Natural killer cell treated with Interleukin-12 subunit alpha and Interleukin-12 subunit beta and Interleukin-15 and Interleukin-18, amount 100 ng/mL, for 72 hours (primary cell): Measurements from ENCODE around the gene ZNF552. TPM values are rescaled to one million over a fixed set of nuclear protein-coding genes. Genes with fewer than 3 reads are reported as not detected.
A peak's percentile ranks its signal among the peaks of the same experiment; 100 is the strongest.
"Not testable (repeated sequence)": the region's sequence is repeated elsewhere in the genome, so short reads cannot be mapped to it uniquely, and the experiment has no call there.

ENCODE experiments used
- ATAC-seq, 2 donors: fragments of 150-1000 bp; cut with Tn5 transposase in 1 of 2; sonication (Bioruptor Pico), chemical (Tn5 transposase) in 1 of 2; 2 replicates each; pipeline ENCODE4 v1.10.0; 2021
- DNase-seq: peaks from one replicate; pipeline ENCODE4 v3.0.0; 2022; ENCODE audit warnings: low spot score
- H3K27ac Mint-ChIP-seq, 2 donors: 1 replicate in 1 of 2; 2 replicates in 1 of 2; pipeline ENCODE4 v1.8.0; 2022; ENCODE audit warnings: mixed read lengths in 2 of 2, mild to moderate bottlenecking in 1 of 2, moderate library complexity in 1 of 2
- H3K27me3 Mint-ChIP-seq, 2 donors: 1 replicate in 1 of 2; 2 replicates in 1 of 2; pipeline ENCODE4 v1.8.0; 2022; ENCODE audit warnings: mixed read lengths in 2 of 2
- H3K36me3 Mint-ChIP-seq: one replicate; pipeline ENCODE4 v1.8.0; 2022; ENCODE audit warnings: mixed read lengths
- H3K4me1 Mint-ChIP-seq, 2 donors: 1 replicate in 1 of 2; 2 replicates in 1 of 2; pipeline ENCODE4 v1.8.0; 2022; ENCODE audit warnings: low read depth in 2 of 2, mixed read lengths in 2 of 2, mild to moderate bottlenecking in 1 of 2
- H3K4me3 Mint-ChIP-seq: one replicate; pipeline ENCODE4 v1.8.0; 2022; ENCODE audit warnings: mixed read lengths
- H3K9me3 Mint-ChIP-seq: 2 replicates; pipeline ENCODE4 v1.8.0; 2022; ENCODE audit warnings: mixed read lengths
- total RNA-seq, 2 donors: library from RNA; stranded (reverse); gene quantifications; one replicate each; pipeline ENCODE4 v1.2.3, GENCODE V29; 2022

ZNF552 gene
- total RNA-seq, 2 donors from 2014 or later, result 6.8 to 10.9 TPM

- not testable (repeated sequence) for H3K36me3 Mint-ChIP-seq, DNase-seq, ATAC-seq, H3K27me3 Mint-ChIP-seq, H3K9me3 Mint-ChIP-seq
- Mint-ChIP-seq H3K4me3 (peak overlapping the region; percentile 26), H3K27ac (peak overlapping the region; percentile 11 to 59), H3K4me1 (peaks cover 29 to 39% of the 10 kb centered on the region in 2 donors)
Observed at GRCh38 chr19:57812975-57813820, 1.5 kb downstream of the ZNF552 start.

GRCh38 chr19:57812226-57812625 lies 2.5 kb downstream of the ZNF552 start:
- peaks cover 29 to 39% of the 10 kb centered on the region in 2 donors for H3K4me1 Mint-ChIP-seq
- peaks cover 15% of the 10 kb centered on the region for H3K36me3 Mint-ChIP-seq
- H3K27me3 Mint-ChIP-seq, result no peaks in the 10 kb centered on the region
- DNase-seq (no peak), ATAC-seq (no peak)
- H3K9me3 Mint-ChIP-seq, result no peaks in the 10 kb centered on the region
- peak overlapping the region in 1 of 2 donors; percentile 11 for H3K27ac Mint-ChIP-seq
- H3K4me3 Mint-ChIP-seq, result peak overlapping the region; percentile 11

GRCh38 chr19:57810410-57811295 lies 4.1 kb downstream of the ZNF552 start:
- H3K27me3 Mint-ChIP-seq, H3K4me3 Mint-ChIP-seq, ATAC-seq, H3K9me3 Mint-ChIP-seq, DNase-seq, H3K27ac Mint-ChIP-seq: not testable (repeated sequence)
- H3K36me3 Mint-ChIP-seq, result peaks cover 20% of the 10 kb centered on the region
- H3K4me1 Mint-ChIP-seq, result peaks cover 29 to 39% of the 10 kb centered on the region in 2 donors

- Mint-ChIP-seq H3K27me3 (no peaks in the 10 kb centered on the region), H3K9me3 (no peaks in the 10 kb centered on the region), H3K36me3 (peaks cover 20% of the 10 kb centered on the region), H3K4me1 (peaks cover 18 to 32% of the 10 kb centered on the region in 2 donors), H3K27ac (no peak overlapping the region), H3K4me3 (no peak overlapping the region)
- ATAC-seq (no peak), DNase-seq (no peak)
Observed at GRCh38 chr19:57807541-57807940, 7.2 kb downstream of the ZNF552 start.

GRCh38 chr19:57803594-57804325 lies 11.0 kb downstream of the ZNF552 start:
- Mint-ChIP-seq H3K27ac (peak overlapping the region; percentile 4 to 73), H3K27me3 (no peaks in the 10 kb centered on the region), H3K4me1 (peaks cover 15 to 17% of the 10 kb centered on the region in 2 donors), H3K9me3 (no peaks in the 10 kb centered on the region), H3K4me3 (peak overlapping the region; percentile 77), H3K36me3 (peaks cover 17% of the 10 kb centered on the region)
- no peak for ATAC-seq
- no peak for DNase-seq

- H3K4me1 Mint-ChIP-seq, result peaks cover 15 to 17% of the 10 kb centered on the region in 2 donors
- peak overlapping the region; percentile 4 to 73 for H3K27ac Mint-ChIP-seq
- DNase-seq (no peak), ATAC-seq (no peak)
- peaks cover 17% of the 10 kb centered on the region for H3K36me3 Mint-ChIP-seq
- peak overlapping the region; percentile 77 for H3K4me3 Mint-ChIP-seq
- no peaks in the 10 kb centered on the region for H3K27me3 Mint-ChIP-seq
- no peaks in the 10 kb centered on the region for H3K9me3 Mint-ChIP-seq
Observed at GRCh38 chr19:57803265-57803593, 11.5 kb downstream of the ZNF552 start.

- H3K27me3 Mint-ChIP-seq, result no peaks in the 10 kb centered on the region
- ATAC-seq (no peak), DNase-seq (no peak)
- H3K4me1 Mint-ChIP-seq, result peaks cover 15 to 17% of the 10 kb centered on the region in 2 donors
- H3K27ac Mint-ChIP-seq, result peak overlapping the region in 1 of 2 donors; percentile 8
- peaks cover 11% of the 10 kb centered on the region for H3K36me3 Mint-ChIP-seq
- no peak overlapping the region for H3K4me3 Mint-ChIP-seq
- H3K9me3 Mint-ChIP-seq, result no peaks in the 10 kb centered on the region
Observed at GRCh38 chr19:57802269-57802668, 12.4 kb downstream of the ZNF552 start.

GRCh38 chr19:57800696-57801095 lies 14.0 kb downstream of the ZNF552 start:
- Mint-ChIP-seq H3K4me3 (no peak overlapping the region), H3K4me1 (peaks cover 14 to 15% of the 10 kb centered on the region in 2 donors), H3K27me3 (no peaks in the 10 kb centered on the region), H3K9me3 (no peaks in the 10 kb centered on the region), H3K36me3 (peaks cover 7% of the 10 kb centered on the region), H3K27ac (no peak overlapping the region)
- DNase-seq, result no peak
- ATAC-seq, result no peak

GRCh38 chr19:57796580-57796979 lies 18.1 kb downstream of the ZNF552 start:
- not testable (repeated sequence) for H3K9me3 Mint-ChIP-seq, DNase-seq, H3K27ac Mint-ChIP-seq, H3K4me3 Mint-ChIP-seq, ATAC-seq, H3K27me3 Mint-ChIP-seq, H3K4me1 Mint-ChIP-seq
- H3K36me3 Mint-ChIP-seq, result peaks cover 18% of the 10 kb centered on the region

GRCh38 chr19:57789288-57789687 lies 25.4 kb downstream of the ZNF552 start:
- peaks cover 49% of the 10 kb centered on the region for H3K36me3 Mint-ChIP-seq
- no peak overlapping the region for H3K4me3 Mint-ChIP-seq
- no peaks in the 10 kb centered on the region for H3K27me3 Mint-ChIP-seq
- no peak for DNase-seq
- ATAC-seq, result no peak
- H3K4me1 Mint-ChIP-seq, result peaks cover 0 to 9% of the 10 kb centered on the region in 2 donors
- H3K9me3 Mint-ChIP-seq, result peaks cover 23% of the 10 kb centered on the region
- H3K27ac Mint-ChIP-seq, result no peak overlapping the region

GRCh38 chr19:57788114-57788692 lies 26.5 kb downstream of the ZNF552 start:
- Mint-ChIP-seq H3K27me3 (no peaks in the 10 kb centered on the region), H3K9me3 (peaks cover 23% of the 10 kb centered on the region), H3K27ac (no peak overlapping the region), H3K4me3 (no peak overlapping the region), H3K4me1 (peaks cover 0 to 9% of the 10 kb centered on the region in 2 donors), H3K36me3 (peaks cover 49% of the 10 kb centered on the region)
- DNase-seq (no peak), ATAC-seq (no peak)

GRCh38 chr19:57786906-57787305 lies 27.8 kb downstream of the ZNF552 start:
- peaks cover 0 to 9% of the 10 kb centered on the region in 2 donors for H3K4me1 Mint-ChIP-seq
- H3K27me3 Mint-ChIP-seq, result no peaks in the 10 kb centered on the region
- H3K9me3 Mint-ChIP-seq, result peaks cover 23% of the 10 kb centered on the region
- DNase-seq (no peak), ATAC-seq (no peak)
- H3K4me3 Mint-ChIP-seq, result no peak overlapping the region
- H3K36me3 Mint-ChIP-seq, result peaks cover 45% of the 10 kb centered on the region
- no peak overlapping the region for H3K27ac Mint-ChIP-seq

GRCh38 chr19:57786286-57786685 lies 28.4 kb downstream of the ZNF552 start:
- H3K36me3 Mint-ChIP-seq, result peaks cover 46% of the 10 kb centered on the region
- no peak overlapping the region for H3K4me3 Mint-ChIP-seq
- H3K4me1 Mint-ChIP-seq, result peaks cover 0 to 9% of the 10 kb centered on the region in 2 donors
- H3K27me3 Mint-ChIP-seq, result no peaks in the 10 kb centered on the region
- DNase-seq (no peak), ATAC-seq (no peak)
- peaks cover 23% of the 10 kb centered on the region for H3K9me3 Mint-ChIP-seq
- no peak overlapping the region for H3K27ac Mint-ChIP-seq
